ENCODE measurements around the gene KRTAP12-4. TPM values are rescaled to one million over a fixed set of nuclear protein-coding genes. Genes with fewer than 3 reads are reported as not detected.
"Not testable (repeated sequence)": the region's sequence is repeated elsewhere in the genome, so short reads cannot be mapped to it uniquely, and the experiment has no call there.

The KRTAP12-4 gene
- total RNA-seq, 1 donor from 2014 or later, result not detected

GRCh38 chr21:44644878-44645277 lies 9.6 kb downstream of the KRTAP12-4 start:
- Mint-ChIP-seq H3K36me3 (ENCODE audit: unreplicated experiment) (peaks cover 27% of the 10 kb centered on the region), H3K4me1 (ENCODE audit: low read depth, unreplicated experiment) (peaks cover 6% of the 10 kb centered on the region), H3K27me3 (ENCODE audit: unreplicated experiment) (peaks cover 7% of the 10 kb centered on the region), H3K4me3 (ENCODE audit: unreplicated experiment) (no peak overlapping the region), H3K9me3 (ENCODE audit: unreplicated experiment) (peaks cover 21% of the 10 kb centered on the region), H3K27ac (ENCODE audit: unreplicated experiment) (no peak overlapping the region)
- TF ChIP-seq, protein P1, sequence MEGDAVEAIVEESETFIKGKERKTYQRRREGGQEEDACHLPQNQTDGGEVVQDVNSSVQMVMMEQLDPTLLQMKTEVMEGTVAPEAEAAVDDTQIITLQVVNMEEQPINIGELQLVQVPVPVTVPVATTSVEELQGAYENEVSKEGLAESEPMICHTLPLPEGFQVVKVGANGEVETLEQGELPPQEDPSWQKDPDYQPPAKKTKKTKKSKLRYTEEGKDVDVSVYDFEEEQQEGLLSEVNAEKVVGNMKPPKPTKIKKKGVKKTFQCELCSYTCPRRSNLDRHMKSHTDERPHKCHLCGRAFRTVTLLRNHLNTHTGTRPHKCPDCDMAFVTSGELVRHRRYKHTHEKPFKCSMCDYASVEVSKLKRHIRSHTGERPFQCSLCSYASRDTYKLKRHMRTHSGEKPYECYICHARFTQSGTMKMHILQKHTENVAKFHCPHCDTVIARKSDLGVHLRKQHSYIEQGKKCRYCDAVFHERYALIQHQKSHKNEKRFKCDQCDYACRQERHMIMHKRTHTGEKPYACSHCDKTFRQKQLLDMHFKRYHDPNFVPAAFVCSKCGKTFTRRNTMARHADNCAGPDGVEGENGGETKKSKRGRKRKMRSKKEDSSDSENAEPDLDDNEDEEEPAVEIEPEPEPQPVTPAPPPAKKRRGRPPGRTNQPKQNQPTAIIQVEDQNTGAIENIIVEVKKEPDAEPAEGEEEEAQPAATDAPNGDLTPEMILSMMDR (IDR thresholded peaks at IDR 0.05; ENCODE audit: partially characterized antibody, unreplicated experiment), result no peak
- no peak for DNase-seq

GRCh38 chr21:44643741-44644310 lies 10.6 kb downstream of the KRTAP12-4 start:
- Mint-ChIP-seq H3K27me3 (ENCODE audit: unreplicated experiment) (peaks cover 5% of the 10 kb centered on the region), H3K4me1 (ENCODE audit: low read depth, unreplicated experiment) (peaks cover 6% of the 10 kb centered on the region), H3K9me3 (ENCODE audit: unreplicated experiment) (peaks cover 21% of the 10 kb centered on the region), H3K4me3 (ENCODE audit: unreplicated experiment) (no peak overlapping the region), H3K36me3 (ENCODE audit: unreplicated experiment) (peaks cover 29% of the 10 kb centered on the region), H3K27ac (ENCODE audit: unreplicated experiment) (no peak overlapping the region)
- DNase-seq, result no peak
- TF ChIP-seq, protein P1 (IDR thresholded peaks at IDR 0.05; ENCODE audit: partially characterized antibody, unreplicated experiment), result no peak

- Mint-ChIP-seq H3K4me3 (ENCODE audit: unreplicated experiment) (no peak overlapping the region), H3K27me3 (ENCODE audit: unreplicated experiment) (no peaks in the 10 kb centered on the region), H3K27ac (ENCODE audit: unreplicated experiment) (no peak overlapping the region), H3K4me1 (ENCODE audit: low read depth, unreplicated experiment) (peaks cover 3% of the 10 kb centered on the region), H3K9me3 (ENCODE audit: unreplicated experiment) (peaks cover 15% of the 10 kb centered on the region), H3K36me3 (ENCODE audit: unreplicated experiment) (peaks cover 29% of the 10 kb centered on the region)
- DNase-seq, result no peak
- TF ChIP-seq, protein P1 (IDR thresholded peaks at IDR 0.05; ENCODE audit: partially characterized antibody, unreplicated experiment), result no peak
These were observed 13.7 kb downstream of the KRTAP12-4 start for GRCh38 chr21:44640761-44641160.

DNA sequence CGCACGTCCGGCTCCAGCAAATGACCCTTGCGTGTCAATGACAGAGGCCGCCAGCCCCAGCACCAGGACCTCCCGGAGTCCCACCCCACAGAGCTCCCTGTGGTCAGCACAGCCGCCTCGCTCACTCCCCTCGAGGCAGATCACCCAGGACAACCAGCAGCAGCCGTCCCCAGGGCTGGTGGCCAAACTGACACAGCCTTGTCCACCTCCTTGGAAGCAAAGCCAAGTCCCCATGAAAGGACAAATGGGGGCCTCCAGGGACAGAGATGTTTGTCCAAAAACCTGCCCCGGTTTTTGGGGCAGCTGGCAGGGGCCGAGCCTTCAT lies 15.2 kb downstream of the KRTAP12-4 start:
- peaks cover 3% of the 10 kb centered on the region for H3K4me1 Mint-ChIP-seq (ENCODE audit: low read depth, unreplicated experiment)
- peaks cover 20% of the 10 kb centered on the region for H3K36me3 Mint-ChIP-seq (ENCODE audit: unreplicated experiment)
- TF ChIP-seq, protein P1 (IDR thresholded peaks at IDR 0.05; ENCODE audit: partially characterized antibody, unreplicated experiment), result no peak
- no peak for DNase-seq
- H3K9me3 Mint-ChIP-seq (ENCODE audit: unreplicated experiment), result peaks cover 11% of the 10 kb centered on the region
- H3K4me3 Mint-ChIP-seq (ENCODE audit: unreplicated experiment), result no peak overlapping the region
- no peak overlapping the region for H3K27ac Mint-ChIP-seq (ENCODE audit: unreplicated experiment)
- no peaks in the 10 kb centered on the region for H3K27me3 Mint-ChIP-seq (ENCODE audit: unreplicated experiment)

DNA sequence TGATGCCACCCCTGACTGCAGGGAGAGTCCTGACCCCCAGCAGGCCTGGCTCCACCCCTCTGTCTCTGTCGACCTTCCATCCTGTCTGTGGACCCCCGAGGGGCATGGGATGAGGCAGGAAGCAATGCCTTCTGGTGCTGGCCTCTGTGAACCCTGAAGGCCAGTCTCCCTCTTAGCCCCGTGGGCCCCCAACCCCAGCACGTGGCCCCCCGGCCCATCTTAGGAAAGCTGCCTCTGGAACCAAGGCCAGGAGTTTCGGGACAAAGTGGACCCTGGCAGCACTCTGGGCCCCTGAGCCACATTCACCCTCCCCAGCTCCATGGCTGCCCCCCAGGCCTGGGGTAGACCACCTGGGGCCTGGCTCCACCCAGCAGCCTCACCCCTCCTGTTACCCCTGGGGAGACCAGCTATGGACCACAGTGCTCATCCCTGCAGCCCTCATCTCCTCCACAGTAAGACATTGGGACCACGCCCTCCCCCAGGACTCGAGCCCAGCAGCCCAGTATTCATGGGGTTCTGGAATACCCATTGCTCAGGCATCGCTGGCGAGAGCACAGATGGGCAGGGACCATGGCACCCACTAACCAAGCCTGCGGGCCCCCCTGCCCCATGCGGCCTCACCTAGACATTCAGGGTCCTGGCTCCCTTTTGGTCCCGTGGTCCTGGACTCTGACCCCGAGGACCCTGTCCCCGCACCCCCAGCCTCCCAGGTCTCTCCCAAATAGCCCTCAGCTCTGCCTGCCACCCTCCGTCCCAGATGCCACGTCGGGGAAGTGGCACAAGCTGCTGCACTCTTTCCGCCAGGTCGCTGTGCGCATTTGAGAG lies 15.7 kb downstream of the KRTAP12-4 start:
- not testable (repeated sequence) for H3K9me3 Mint-ChIP-seq (ENCODE audit: unreplicated experiment)

GRCh38 chr21:44637851-44638348 lies 16.6 kb downstream of the KRTAP12-4 start:
- peaks cover 22% of the 10 kb centered on the region for H3K36me3 Mint-ChIP-seq (ENCODE audit: unreplicated experiment)
- H3K4me3 Mint-ChIP-seq (ENCODE audit: unreplicated experiment), result peak overlapping the region; percentile 64

More for the DNA sequence above, 15.7 kb downstream of the KRTAP12-4 start:
- peaks cover 16% of the 10 kb centered on the region for H3K36me3 Mint-ChIP-seq (ENCODE audit: unreplicated experiment)
- DNase-seq; H3K27me3 Mint-ChIP-seq (ENCODE audit: unreplicated experiment); H3K27ac Mint-ChIP-seq (ENCODE audit: unreplicated experiment); H3K4me3 Mint-ChIP-seq (ENCODE audit: unreplicated experiment); H3K4me1 Mint-ChIP-seq (ENCODE audit: low read depth, unreplicated experiment): not testable (repeated sequence)

More at GRCh38 chr21:44637851-44638348, 16.6 kb downstream of the KRTAP12-4 start:
- not testable (repeated sequence) for H3K4me1 Mint-ChIP-seq (ENCODE audit: low read depth, unreplicated experiment); DNase-seq; H3K27me3 Mint-ChIP-seq (ENCODE audit: unreplicated experiment)
- Mint-ChIP-seq H3K27ac (ENCODE audit: unreplicated experiment) (peak overlapping the region; percentile 67), H3K9me3 (ENCODE audit: unreplicated experiment) (peaks cover 11% of the 10 kb centered on the region)

All from glutamatergic neuron (in vitro differentiated cells).